A673 (cell line): Measurements from ENCODE around the gene IGSF21. TPM values are rescaled to one million over a fixed set of nuclear protein-coding genes. Genes with fewer than 3 reads are reported as not detected.
A peak's percentile ranks its signal among the peaks of the same experiment; 100 is the strongest.

Source experiments
- BruUV-seq: library from RNA; stranded (reverse); fragments of 400-500 nt; replicated peaks from 2 replicates; lab custom pipeline; 2021; lab: Mats Ljungman, UMichigan
- CTCF ChIA-PET: fragments of 300-600 bp; sonication (Branson Sonifier 250); formaldehyde crosslinking; loops from one replicate; lab custom pipeline; 2022; ENCODE audit warnings: antibody characterized with exemption; lab: Charles Lee
- POLR2A ChIA-PET: fragments of 300-600 bp; sonication (Branson Sonifier 250); formaldehyde crosslinking; loops from one replicate; lab custom pipeline; 2022; ENCODE audit warnings: antibody characterized with exemption; ENCODE audit not compliant: low non-redundant PET; lab: Charles Lee
- DNase-seq: peaks from one replicate; pipeline ENCODE4 v3.0.0-alpha.2; 2015; ENCODE audit warnings: low spot score
- H3K27ac ChIP-seq: fragments of 200-600 bp; sonication (generic); 2 replicates; pipeline ENCODE4 v1.5.1; 2016; ENCODE audit warnings: mixed run types, low read depth, mild to moderate bottlenecking, mixed read lengths, antibody characterized with exemption, low read length; ENCODE audit not compliant: poor library complexity, severe bottlenecking
- H3K27me3 ChIP-seq: fragments of 200-600 bp; sonication (generic); replicated peaks from 2 replicates; pipeline ENCODE4 v1.6.1; 2017; ENCODE audit warnings: mixed run types, low read depth, mild to moderate bottlenecking, mixed read lengths, antibody characterized with exemption, low read length; ENCODE audit not compliant: insufficient read depth, poor library complexity
- H3K36me3 ChIP-seq: fragments of 200-600 bp; sonication (generic); 2 replicates; pipeline ENCODE4 v1.6.1; 2016; ENCODE audit warnings: mixed run types, mild to moderate bottlenecking, mixed read lengths, antibody characterized with exemption, low read length; ENCODE audit not compliant: insufficient read depth, poor library complexity, severe bottlenecking
- H3K4me1 ChIP-seq: fragments of 200-600 bp; sonication (generic); 2 replicates; pipeline ENCODE4 v1.6.1; 2017; ENCODE audit warnings: mixed run types, mild to moderate bottlenecking, mixed read lengths, antibody characterized with exemption, low read length; ENCODE audit not compliant: insufficient read depth, poor library complexity, severe bottlenecking
- H3K4me3 ChIP-seq: fragments of 200-600 bp; sonication (generic); 2 replicates; pipeline ENCODE4 v1.5.1; 2016; ENCODE audit warnings: low read depth, mixed run types, mild to moderate bottlenecking, mixed read lengths, low read length; ENCODE audit not compliant: poor library complexity, severe bottlenecking
- H3K9me3 ChIP-seq: fragments of 200-600 bp; sonication (generic); 2 replicates; pipeline ENCODE4 v1.6.1; 2016; ENCODE audit warnings: mixed run types, low read depth, mild to moderate bottlenecking, mixed read lengths, antibody characterized with exemption, low read length; ENCODE audit not compliant: poor library complexity, severe bottlenecking
- EZH2 ChIP-seq: fragments of 200-600 bp; sonication (generic); IDR thresholded peaks from 2 replicates; pipeline ENCODE4 v1.6.1; 2017; ENCODE audit warnings: borderline replicate concordance, low read depth, mild to moderate bottlenecking, mixed read lengths, antibody characterized with exemption, low read length; ENCODE audit not compliant: poor library complexity, severe bottlenecking
- intact Hi-C: fragments of 100-400 bp; cut with micrococcal nuclease; formaldehyde crosslinking; loops from one replicate; pipeline ENCODE4 v1.10.0; 2022; ENCODE audit not compliant: unreplicated experiment
- total RNA-seq: library from RNA; stranded (reverse); gene quantifications from 2 replicates; pipeline ENCODE4 v1.2.3, GENCODE V29; 2021
- TF ChIP-seq, protein P1 (sequence below): fragments of 300-800, 200-600 bp; sonication (generic); conservative IDR thresholded peaks from 2 replicates; pipeline ENCODE4 v1.5.1; 2017; ENCODE audit warnings: low read depth, mild to moderate bottlenecking, antibody characterized with exemption, low read length, moderate library complexity, mixed read lengths

The IGSF21 gene
- total RNA-seq, 1 experiment from 2014 or later, result 3.2 TPM

DNA sequence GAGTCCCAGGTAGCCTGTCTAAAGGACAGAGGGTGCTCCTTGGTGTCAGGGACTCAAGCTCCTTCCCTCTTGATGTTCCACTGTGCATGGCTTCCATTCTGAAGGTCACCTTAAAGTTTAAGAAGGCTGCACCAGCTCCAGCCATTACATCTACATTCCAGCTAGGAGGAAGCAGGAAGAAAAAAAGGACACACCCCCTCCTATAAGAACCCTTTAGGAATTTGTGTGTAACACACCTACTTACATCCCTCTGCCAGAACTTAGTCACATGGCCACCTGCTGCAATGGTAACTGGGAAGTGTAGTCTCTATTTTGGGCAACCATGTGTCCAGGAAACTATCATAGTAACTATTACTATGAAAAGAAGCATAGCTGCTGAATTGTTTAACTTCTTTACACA lies 211.5 kb downstream of the IGSF21 start:
- CTCF ChIA-PET, result interaction anchor here (0.5 kb wide), 1 partner anchor 880 kb away, joined by 3 read pairs; no protein-coding TSS in a partner anchor
- H3K4me3 ChIP-seq, result no peak overlapping the region
- POLR2A ChIA-PET, result no interaction called here
- H3K27me3 ChIP-seq, result no peaks in the 10 kb centered on the region
- BruUV-seq, result no TSS peak
- no peaks in the 10 kb centered on the region for H3K36me3 ChIP-seq
- peak; percentile 26 for DNase-seq
- TF ChIP-seq EZH2, result no peak
- TF ChIP-seq, protein P1, sequence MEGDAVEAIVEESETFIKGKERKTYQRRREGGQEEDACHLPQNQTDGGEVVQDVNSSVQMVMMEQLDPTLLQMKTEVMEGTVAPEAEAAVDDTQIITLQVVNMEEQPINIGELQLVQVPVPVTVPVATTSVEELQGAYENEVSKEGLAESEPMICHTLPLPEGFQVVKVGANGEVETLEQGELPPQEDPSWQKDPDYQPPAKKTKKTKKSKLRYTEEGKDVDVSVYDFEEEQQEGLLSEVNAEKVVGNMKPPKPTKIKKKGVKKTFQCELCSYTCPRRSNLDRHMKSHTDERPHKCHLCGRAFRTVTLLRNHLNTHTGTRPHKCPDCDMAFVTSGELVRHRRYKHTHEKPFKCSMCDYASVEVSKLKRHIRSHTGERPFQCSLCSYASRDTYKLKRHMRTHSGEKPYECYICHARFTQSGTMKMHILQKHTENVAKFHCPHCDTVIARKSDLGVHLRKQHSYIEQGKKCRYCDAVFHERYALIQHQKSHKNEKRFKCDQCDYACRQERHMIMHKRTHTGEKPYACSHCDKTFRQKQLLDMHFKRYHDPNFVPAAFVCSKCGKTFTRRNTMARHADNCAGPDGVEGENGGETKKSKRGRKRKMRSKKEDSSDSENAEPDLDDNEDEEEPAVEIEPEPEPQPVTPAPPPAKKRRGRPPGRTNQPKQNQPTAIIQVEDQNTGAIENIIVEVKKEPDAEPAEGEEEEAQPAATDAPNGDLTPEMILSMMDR, result no peak
- H3K9me3 ChIP-seq, result peaks cover 3% of the 10 kb centered on the region
- no peak overlapping the region for H3K27ac ChIP-seq
- peaks cover 10% of the 10 kb centered on the region for H3K4me1 ChIP-seq
- intact Hi-C loops, result no loop called here

DNA sequence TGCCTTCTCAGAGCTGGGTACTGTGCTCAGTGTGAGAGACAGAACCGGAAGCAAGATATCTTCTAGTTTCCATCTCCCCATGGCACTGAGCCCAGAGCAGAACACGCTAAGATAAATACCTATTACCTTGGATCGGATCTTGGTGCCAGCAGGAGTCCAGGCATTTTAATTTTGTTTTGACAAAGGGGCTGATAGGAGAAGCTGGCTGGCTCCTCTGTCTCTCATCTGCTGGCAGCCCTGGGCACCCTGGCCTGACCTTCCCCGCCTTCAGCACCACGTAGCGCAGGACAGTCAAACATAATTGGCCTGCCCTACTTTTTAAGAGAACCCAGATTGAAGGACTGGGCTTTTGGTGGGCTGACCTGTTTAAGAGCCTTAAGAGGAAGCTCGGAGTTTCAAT lies 212.5 kb downstream of the IGSF21 start:
- intact Hi-C loops, result no loop called here
- ChIA-PET POLR2A (no interaction called here), CTCF (no interaction called here)
- TF ChIP-seq EZH2, result no peak
- TF ChIP-seq, protein P1, result no peak
- H3K36me3 ChIP-seq, result no peaks in the 10 kb centered on the region
- H3K4me3 ChIP-seq, result no peak overlapping the region
- H3K9me3 ChIP-seq, result peaks cover 3% of the 10 kb centered on the region
- no peak overlapping the region for H3K27ac ChIP-seq
- DNase-seq, result peak; percentile 30
- H3K27me3 ChIP-seq, result no peaks in the 10 kb centered on the region
- no TSS peak for BruUV-seq
- peaks cover 10% of the 10 kb centered on the region for H3K4me1 ChIP-seq

DNA sequence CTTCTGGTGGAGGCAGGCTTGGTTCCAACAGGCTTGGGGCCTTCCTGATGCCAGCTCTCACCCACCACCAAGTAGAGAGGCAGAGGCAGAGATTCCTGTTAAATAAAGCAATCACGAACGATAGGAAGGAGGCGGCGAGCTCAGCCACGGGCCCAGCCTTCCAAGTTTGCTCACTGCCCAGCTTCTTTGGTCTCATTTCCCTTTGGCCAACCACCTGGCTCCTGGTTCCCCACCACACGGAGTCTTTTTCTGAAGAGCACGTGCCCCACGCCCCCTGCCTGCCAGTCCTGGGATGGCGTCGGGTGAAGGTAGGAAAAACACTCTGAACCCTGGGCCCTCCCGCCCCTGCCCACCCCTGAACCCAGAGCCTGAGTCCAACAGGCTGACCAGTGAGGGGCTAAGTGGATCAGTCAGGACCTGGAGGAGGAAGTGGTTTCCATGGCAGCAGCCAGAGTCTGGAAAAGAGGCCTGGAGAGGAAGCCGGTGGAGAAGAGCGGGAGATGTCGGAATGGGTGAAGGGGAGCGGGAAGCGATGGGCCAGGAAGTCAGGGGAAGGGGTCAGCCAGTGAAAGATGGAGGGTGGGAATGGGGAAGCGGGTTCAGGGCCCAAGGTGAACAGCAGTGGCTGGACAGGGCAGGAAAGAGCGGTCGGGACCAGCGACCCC lies 214.9 kb downstream of the IGSF21 start:
- Histone ChIP-seq H3K27me3 (no peaks in the 10 kb centered on the region), H3K4me3 (no peak overlapping the region), H3K27ac (no peak overlapping the region), H3K9me3 (peaks cover 3% of the 10 kb centered on the region), H3K4me1 (peaks cover 22% of the 10 kb centered on the region), H3K36me3 (no peaks in the 10 kb centered on the region)
- CTCF ChIA-PET, result interaction anchor here (0.7 kb wide), 1 partner anchor 69 kb away, joined by 5 read pairs; no protein-coding TSS in a partner anchor
- BruUV-seq, result no TSS peak
- DNase-seq, result peak; percentile 45
- intact Hi-C loops, result no loop called here
- TF ChIP-seq EZH2, result no peak
- TF ChIP-seq, protein P1, result peak; percentile 57
- POLR2A ChIA-PET, result no interaction called here
